Lower leg skin (tissue), 3 donors: ENCODE measurements around the gene FPGT.

Experiments
- CTCF ChIP-seq, 3 donors: fragments of 450-650 bp; IDR thresholded peaks; one replicate each; pipeline ENCODE4 v1.5.1; 2016; ENCODE audit warnings: antibody characterized with exemption in 3 of 3, mild to moderate bottlenecking in 3 of 3, moderate library complexity in 2 of 3
- POLR2A ChIP-seq, 2 donors: fragments of 450-650 bp; IDR thresholded peaks; one replicate each; pipeline ENCODE4 v1.6.1; 2016 to 2017; ENCODE audit warnings: antibody characterized with exemption in 2 of 2, mild to moderate bottlenecking in 1 of 2, moderate library complexity in 1 of 2

GRCh38 chr1:74162333-74162732, 35.7 kb upstream of the FPGT start:
- TF ChIP-seq CTCF (IDR thresholded peaks at IDR 0.05) = no peak
- TF ChIP-seq POLR2A (IDR thresholded peaks at IDR 0.05) = no peak
